AG09309 (cell line): ENCODE measurements around the gene BMS1.
"Not testable (repeated sequence)": the region's sequence is repeated elsewhere in the genome, so short reads cannot be mapped to it uniquely, and the experiment has no call there.

Experiments used
- DNase-seq: peaks from one replicate; pipeline ENCODE4 v3.0.0-alpha.2; 2010; ENCODE audit warnings: low read depth
- H3K4me3 ChIP-seq: 2 replicates; pipeline ENCODE4 v1.5.1; 2011; ENCODE audit warnings: mild to moderate bottlenecking, low read depth, low read length, moderate library complexity; ENCODE audit not compliant: control insufficient read depth
- CTCF ChIP-seq: IDR thresholded peaks from 2 replicates; pipeline ENCODE4 v1.5.1; 2011; ENCODE audit warnings: mild to moderate bottlenecking, low read depth, low read length, inconsistent platforms; ENCODE audit not compliant: insufficient read depth, control insufficient read depth; ENCODE audit errors: missing control alignments

Gene BMS1

GRCh38 chr10:42790835-42791234 is 8.2 kb downstream of the BMS1 start:
- no peak for TF ChIP-seq CTCF
- H3K4me3 ChIP-seq: no peak overlapping the region
- no peak for DNase-seq

- TF ChIP-seq CTCF: no peak
- DNase-seq: no peak
- H3K4me3 ChIP-seq: no peak overlapping the region
Observed at GRCh38 chr10:42795701-42796100, 13.1 kb downstream of the BMS1 start.

GRCh38 chr10:42801135-42801534 is 18.5 kb downstream of the BMS1 start:
- H3K4me3 ChIP-seq: no peak overlapping the region
- TF ChIP-seq CTCF: no peak
- no peak for DNase-seq

GRCh38 chr10:42802876-42803275 is 20.3 kb downstream of the BMS1 start:
- no peak for TF ChIP-seq CTCF
- H3K4me3 ChIP-seq: no peak overlapping the region
- no peak for DNase-seq

GRCh38 chr10:42809676-42810075 is 27.1 kb downstream of the BMS1 start:
- DNase-seq: no peak
- TF ChIP-seq CTCF: no peak
- no peak overlapping the region for H3K4me3 ChIP-seq

- TF ChIP-seq CTCF: no peak
- DNase-seq: no peak
- no peak overlapping the region for H3K4me3 ChIP-seq
Observed at GRCh38 chr10:42812028-42812427, 29.4 kb downstream of the BMS1 start.

- DNase-seq, H3K4me3 ChIP-seq: not testable (repeated sequence)
Observed at GRCh38 chr10:42813989-42814687, 31.5 kb downstream of the BMS1 start.

- H3K4me3 ChIP-seq, DNase-seq: not testable (repeated sequence)
Observed at GRCh38 chr10:42816334-42816733, 33.7 kb downstream of the BMS1 start.
